HepG2 (cell line): ENCODE measurements around the gene DDX19B. TPM values are rescaled to one million over a fixed set of nuclear protein-coding genes. Genes with fewer than 3 reads are reported as not detected.

Experiments used
- ARID4A ChIP-seq: sonication (generic); formaldehyde crosslinking; IDR thresholded peaks from 2 replicates; pipeline ENCODE4 v1.5.0; 2020; ENCODE audit warnings: mild to moderate bottlenecking, missing genetic modification reagents, borderline replicate concordance
- CBX2 ChIP-seq, 2 experiments: fragments of 200-600 bp in 1 of 2; sonication (generic); formaldehyde crosslinking in 1 of 2; IDR thresholded peaks; 2 replicates each; pipeline versions ENCODE4 v1.7.0 to v1.8.1; 2018 to 2022; ENCODE audit warnings: low read depth in 2 of 2, low read length in 1 of 2, mild to moderate bottlenecking in 1 of 2, missing genetic modification reagents in 1 of 2
- DR1 ChIP-seq: sonication (generic); formaldehyde crosslinking; IDR thresholded peaks from 2 replicates; pipeline ENCODE4 v1.8.0; 2021; ENCODE audit warnings: mild to moderate bottlenecking, missing genetic modification reagents, inconsistent platforms
- EED ChIP-seq: sonication (generic); formaldehyde crosslinking; IDR thresholded peaks from 2 replicates; pipeline ENCODE4 v1.5.0; 2020; ENCODE audit warnings: mild to moderate bottlenecking, missing genetic modification reagents
- EHMT2 ChIP-seq: fragments of 200-600 bp; sonication (generic); IDR thresholded peaks from 2 replicates; pipeline ENCODE4 v1.7.0; 2017; ENCODE audit warnings: antibody characterized with exemption, low read depth, low read length, borderline replicate concordance
- GLMP ChIP-seq: sonication (generic); formaldehyde crosslinking; IDR thresholded peaks from 2 replicates; pipeline ENCODE4 v1.9.0; 2021; ENCODE audit warnings: missing genetic modification reagents, mild to moderate bottlenecking, borderline replicate concordance
- HBP1 ChIP-seq: IDR thresholded peaks from 2 replicates; pipeline ENCODE4 v1.6.1; 2016; ENCODE audit warnings: low read depth, control low read depth
- HCFC1 ChIP-seq: fragments of 150-350 bp; IDR thresholded peaks from 2 replicates; pipeline ENCODE4 v1.6.1; 2014; ENCODE audit warnings: low read depth, low read length
- HMG20B ChIP-seq: conservative IDR thresholded peaks from 2 replicates; pipeline ENCODE4 v1.6.1; 2016; ENCODE audit warnings: missing genetic modification reagents, missing compliant biosample characterization
- IRF1 ChIP-seq: sonication (generic); formaldehyde crosslinking; IDR thresholded peaks from 2 replicates; pipeline ENCODE4 v1.4.0; 2020; ENCODE audit warnings: low read depth, mild to moderate bottlenecking, missing genetic modification reagents
- NFKB2 ChIP-seq: sonication (generic); formaldehyde crosslinking; IDR thresholded peaks from 2 replicates; pipeline ENCODE4 v1.4.0; 2020; ENCODE audit warnings: missing genetic modification reagents, borderline replicate concordance
- RFX5 ChIP-seq: IDR thresholded peaks from 2 replicates; pipeline ENCODE4 v1.6.1; 2011; ENCODE audit warnings: low read depth, low read length, improper control_type of control experiment
- TEAD3 ChIP-seq: optimal IDR thresholded peaks from 2 replicates; pipeline ENCODE3; 2016; ENCODE audit warnings: borderline replicate concordance
- ZNF180 ChIP-seq: sonication (generic); formaldehyde crosslinking; IDR thresholded peaks from 2 replicates; pipeline ENCODE4 v1.4.0; 2020; ENCODE audit warnings: low read depth, missing genetic modification reagents, borderline replicate concordance
- ZNF670 ChIP-seq: sonication (generic); formaldehyde crosslinking; IDR thresholded peaks from 2 replicates; pipeline ENCODE4 v1.8.0; 2022; ENCODE audit warnings: mild to moderate bottlenecking, missing genetic modification reagents, borderline replicate concordance
- ZNF703 ChIP-seq: sonication (generic); formaldehyde crosslinking; IDR thresholded peaks from 2 replicates; pipeline ENCODE4 v1.5.1; 2020; ENCODE audit warnings: missing genetic modification reagents, mild to moderate bottlenecking, moderate library complexity, borderline replicate concordance
- ZNF724P ChIP-seq: sonication (generic); formaldehyde crosslinking; IDR thresholded peaks from 2 replicates; pipeline ENCODE4 v1.8.0; 2022; ENCODE audit warnings: missing genetic modification reagents, borderline replicate concordance
- ZNF784 ChIP-seq: sonication (generic); formaldehyde crosslinking; IDR thresholded peaks from 2 replicates; pipeline ENCODE4 v1.5.1; 2020; ENCODE audit warnings: missing genetic modification reagents, mild to moderate bottlenecking, borderline replicate concordance
- ZNF850 ChIP-seq: sonication (generic); formaldehyde crosslinking; conservative IDR thresholded peaks from 2 replicates; pipeline ENCODE4 v1.9.0; 2021; ENCODE audit warnings: mild to moderate bottlenecking, missing genetic modification reagents
- ZSCAN12 ChIP-seq: sonication (generic); formaldehyde crosslinking; IDR thresholded peaks from 2 replicates; pipeline ENCODE4 v1.9.0; 2021; ENCODE audit warnings: mild to moderate bottlenecking, missing genetic modification reagents
- polyA plus RNA-seq, 8 experiments: library from polyadenylated mRNA; depleted of rRNA in 3 of 8; stranded (reverse) in 7 of 8; unstranded in 1 of 8; fragments of >200 nt; fragmentation: Illumina TruSeq in 4 of 8; extraction: Trizol in 4 of 8; gene quantifications; 2 replicates each; pipeline versions ENCODE4 v1.2.1 to v1.2.3, GENCODE V29; 2011 to 2016; ENCODE audit warnings: low read depth in 4 of 8, missing spikeins in 1 of 8, mixed read lengths in 1 of 8; ENCODE audit not compliant: insufficient read depth in 1 of 8
- total RNA-seq, 5 experiments: library from RNA; depleted of rRNA; stranded (reverse); fragments of >200 nt; fragmentation: Illumina TruSeq; extraction: Trizol; gene quantifications; 2 replicates each; pipeline ENCODE4 v1.2.3, GENCODE V29; 2016; ENCODE audit warnings: low read depth in 1 of 5

DDX19B gene
- total and polyA plus RNA-seq, 2 of the 13 experiments (the other 11 are each of a cell fraction or from before 2014, with no cell fraction given) = 36.2 to 40.0 TPM

DNA sequence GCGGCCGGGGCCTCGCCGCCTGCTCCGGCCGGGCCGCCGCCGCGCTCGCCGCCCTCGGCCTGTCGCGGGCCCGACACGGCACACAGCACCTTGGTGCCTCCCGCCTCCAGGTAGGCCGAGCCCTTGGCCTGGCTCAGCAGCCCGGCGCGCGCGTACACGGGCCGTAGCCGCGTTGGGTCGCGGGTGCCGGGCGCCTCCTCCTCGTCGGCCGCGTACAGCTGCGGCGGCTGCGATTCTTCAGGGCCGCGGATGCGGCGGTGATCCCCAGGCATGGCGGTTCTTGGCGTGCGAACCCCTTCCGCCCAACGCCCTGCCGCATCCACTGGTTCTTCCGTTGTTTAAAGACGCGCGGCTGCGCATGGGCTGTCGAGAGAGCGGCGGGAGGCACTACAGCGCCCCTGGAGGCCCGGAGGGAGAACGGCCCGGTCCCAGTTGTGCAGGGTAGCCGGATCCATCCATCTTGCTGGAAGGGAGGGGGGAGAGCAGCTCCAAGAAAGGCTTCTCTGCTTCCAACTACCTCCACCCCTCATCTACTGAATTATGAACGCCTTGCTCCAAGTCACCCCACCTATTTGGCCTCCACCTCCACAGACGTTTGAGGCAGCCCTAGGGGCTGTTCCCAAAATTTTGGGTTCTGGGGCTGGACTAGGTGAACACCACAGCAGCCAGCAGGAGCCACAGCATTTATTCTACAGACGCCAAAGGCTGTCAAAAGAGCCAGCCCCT is 47.2 kb upstream of the DDX19B start, which contains the start of gene EXOSC6 (continued):
- peak; percentile 99 for TF ChIP-seq ZNF670 (CRISPR knock-in tag)
- no peak for TF ChIP-seq ZNF703
- TF ChIP-seq ZSCAN12 (CRISPR knock-in tag) = peak; percentile 90; the same call in 1 of the 2 replicates
- peak; percentile 79 for TF ChIP-seq ZNF784 (CRISPR knock-in tag)
- TF ChIP-seq IRF1 = peak; percentile 92; the same call in 1 of the 2 replicates
- TF ChIP-seq GLMP = no peak
- TF ChIP-seq HMG20B (CRISPR knock-in tag) = peak; percentile 80
- peak; percentile 91 for TF ChIP-seq ARID4A (CRISPR knock-in tag)
- 0 out of 2 replicates have a peak, but pooled peaks have one; percentile 75 for TF ChIP-seq ZNF850
- peak; percentile 46 for TF ChIP-seq HCFC1
- TF ChIP-seq ZNF180 (CRISPR knock-in tag) = no peak
- no peak for TF ChIP-seq EHMT2
- TF ChIP-seq EED (CRISPR knock-in tag) = peak; percentile 95; the same call in 1 of the 2 replicates
- no peak for TF ChIP-seq CBX2 (IDR thresholded peaks at IDR 0.05; ENCODE audit: low read depth, low read length)
- peak; percentile 92; the same call in 1 of the 2 replicates for TF ChIP-seq CBX2 (CRISPR knock-in tag; IDR thresholded peaks at IDR 0.05; ENCODE audit: low read depth)
- peak; percentile 91 for TF ChIP-seq NFKB2 (CRISPR knock-in tag)
- TF ChIP-seq DR1 (CRISPR knock-in tag) = peak; percentile 89
- TF ChIP-seq TEAD3 (CRISPR knock-in tag) = peak; percentile 78
- TF ChIP-seq RFX5 = peak; percentile 31; the same call in 1 of the 2 replicates
- peak; percentile 98; the same call in 1 of the 2 replicates for TF ChIP-seq HBP1 (CRISPR knock-in tag)
- peak; percentile 99; the same call in 1 of the 2 replicates for TF ChIP-seq ZNF724P (CRISPR knock-in tag)
